ENCODE measurements around the gene PURB.

The PURB gene

DNA sequence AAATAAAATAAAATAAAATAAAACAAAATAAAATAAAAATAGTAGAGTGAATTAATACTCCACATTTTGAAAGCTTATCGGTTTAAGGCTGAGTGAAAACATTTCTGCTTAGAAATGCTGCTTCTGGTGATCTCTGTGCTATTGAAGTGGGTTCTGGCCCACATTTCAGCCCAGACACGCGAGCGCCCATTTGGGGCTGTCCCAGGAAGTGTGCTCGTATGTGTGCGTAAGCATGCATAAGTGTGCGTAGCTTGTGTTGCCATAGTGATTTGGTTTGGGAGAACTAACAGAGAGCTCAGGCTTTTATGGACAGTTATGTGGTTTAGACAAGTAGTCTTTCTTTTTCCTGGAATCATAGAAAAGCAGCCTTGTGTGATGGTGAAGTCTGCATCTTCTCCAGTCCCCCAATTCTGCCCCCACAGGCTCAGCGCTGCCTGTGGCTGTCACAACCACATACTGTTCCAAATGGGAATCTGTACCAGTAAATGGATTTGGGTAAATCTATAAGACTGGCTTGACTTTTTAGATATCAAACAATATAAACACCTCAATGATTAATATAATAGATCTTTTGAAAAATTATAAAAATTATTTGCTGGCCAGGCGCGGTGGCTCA lies 29.8 kb upstream of the PURB start:
- H3K9ac ChIP-seq (ENCODE audit: low read length) = no peak overlapping the region
- H4K20me1 ChIP-seq (ENCODE audit: insufficient read depth, low read length) = no peaks in the 10 kb centered on the region
- no peak for TF ChIP-seq EZH2 (IDR thresholded peaks at IDR 0.05; ENCODE audit: borderline replicate concordance, low read length)
- TF ChIP-seq, protein P1, sequence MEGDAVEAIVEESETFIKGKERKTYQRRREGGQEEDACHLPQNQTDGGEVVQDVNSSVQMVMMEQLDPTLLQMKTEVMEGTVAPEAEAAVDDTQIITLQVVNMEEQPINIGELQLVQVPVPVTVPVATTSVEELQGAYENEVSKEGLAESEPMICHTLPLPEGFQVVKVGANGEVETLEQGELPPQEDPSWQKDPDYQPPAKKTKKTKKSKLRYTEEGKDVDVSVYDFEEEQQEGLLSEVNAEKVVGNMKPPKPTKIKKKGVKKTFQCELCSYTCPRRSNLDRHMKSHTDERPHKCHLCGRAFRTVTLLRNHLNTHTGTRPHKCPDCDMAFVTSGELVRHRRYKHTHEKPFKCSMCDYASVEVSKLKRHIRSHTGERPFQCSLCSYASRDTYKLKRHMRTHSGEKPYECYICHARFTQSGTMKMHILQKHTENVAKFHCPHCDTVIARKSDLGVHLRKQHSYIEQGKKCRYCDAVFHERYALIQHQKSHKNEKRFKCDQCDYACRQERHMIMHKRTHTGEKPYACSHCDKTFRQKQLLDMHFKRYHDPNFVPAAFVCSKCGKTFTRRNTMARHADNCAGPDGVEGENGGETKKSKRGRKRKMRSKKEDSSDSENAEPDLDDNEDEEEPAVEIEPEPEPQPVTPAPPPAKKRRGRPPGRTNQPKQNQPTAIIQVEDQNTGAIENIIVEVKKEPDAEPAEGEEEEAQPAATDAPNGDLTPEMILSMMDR (IDR thresholded peaks at IDR 0.05; ENCODE audit: low read length) = no peak
- no peaks in the 10 kb centered on the region for H3K79me2 ChIP-seq (ENCODE audit: insufficient read depth, low read length)
- no peaks in the 10 kb centered on the region for H3K27me3 ChIP-seq (ENCODE audit: insufficient read depth, low read length)
- no peaks in the 10 kb centered on the region for H3K36me3 ChIP-seq (ENCODE audit: insufficient read depth, low read length)
- no peaks in the 10 kb centered on the region; the same call in 1 of the 2 replicates for H3K9me3 ChIP-seq (ENCODE audit: low read length)
- no peaks in the 10 kb centered on the region for H3K4me1 ChIP-seq (ENCODE audit: insufficient read depth, low read length, severe bottlenecking)
- no peak overlapping the region for H3K4me3 ChIP-seq (ENCODE audit: low read depth, low read length, poor library complexity, severe bottlenecking)
- H3F3A ChIP-seq (ENCODE audit: insufficient read depth, low read length) = no peaks in the 10 kb centered on the region
- H3K27ac ChIP-seq (ENCODE audit: low read depth, low read length, poor library complexity, severe bottlenecking) = no peak overlapping the region
- H3K4me2 ChIP-seq (ENCODE audit: low read length) = no peak overlapping the region
- H3K9me2 ChIP-seq (ENCODE audit: low read depth, low read length) = no peaks in the 10 kb centered on the region
- H2AFZ ChIP-seq (ENCODE audit: low read length) = no peak overlapping the region

- no peak for TF ChIP-seq EZH2 (IDR thresholded peaks at IDR 0.05; ENCODE audit: borderline replicate concordance, low read length)
- H3K79me2 ChIP-seq (ENCODE audit: insufficient read depth, low read length) = no peaks in the 10 kb centered on the region
- no peak overlapping the region for H3K4me2 ChIP-seq (ENCODE audit: low read length)
- H3K4me3 ChIP-seq (ENCODE audit: low read depth, low read length, poor library complexity, severe bottlenecking) = no peak overlapping the region
- H2AFZ ChIP-seq (ENCODE audit: low read length) = no peak overlapping the region
- no peaks in the 10 kb centered on the region for H3K4me1 ChIP-seq (ENCODE audit: insufficient read depth, low read length, severe bottlenecking)
- H3K27ac ChIP-seq (ENCODE audit: low read depth, low read length, poor library complexity, severe bottlenecking) = no peak overlapping the region
- no peaks in the 10 kb centered on the region for H3K36me3 ChIP-seq (ENCODE audit: insufficient read depth, low read length)
- H3F3A ChIP-seq (ENCODE audit: insufficient read depth, low read length) = no peaks in the 10 kb centered on the region
- no peaks in the 10 kb centered on the region for H3K9me2 ChIP-seq (ENCODE audit: low read depth, low read length)
- H4K20me1 ChIP-seq (ENCODE audit: insufficient read depth, low read length) = no peaks in the 10 kb centered on the region
- H3K9ac ChIP-seq (ENCODE audit: low read length) = no peak overlapping the region
- no peaks in the 10 kb centered on the region for H3K9me3 ChIP-seq (ENCODE audit: low read length)
- no peaks in the 10 kb centered on the region for H3K27me3 ChIP-seq (ENCODE audit: insufficient read depth, low read length)
Measured at GRCh38 chr7:44912775-44913347, 27.5 kb upstream of the PURB start.

DNA sequence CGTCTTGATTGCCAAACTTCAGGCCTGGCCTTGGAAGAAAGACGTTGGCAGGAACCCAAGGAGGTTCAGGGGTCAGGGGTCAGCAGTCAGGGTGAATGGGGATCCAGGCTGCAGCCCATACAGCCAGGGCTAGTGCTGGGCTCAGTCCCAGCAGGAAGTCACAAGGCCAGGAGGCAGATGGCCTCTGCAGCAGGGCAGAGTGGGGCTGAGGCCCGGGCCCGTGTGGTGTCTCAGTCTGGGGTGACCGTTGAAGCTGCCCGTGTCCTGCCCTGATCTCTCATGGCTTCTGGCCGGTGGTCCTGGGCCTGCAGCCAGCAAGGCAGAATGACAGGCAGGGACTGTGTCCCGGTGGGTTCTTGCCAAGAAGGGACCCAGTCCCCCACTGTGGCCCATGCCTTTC lies 26.6 kb upstream of the PURB start:
- Histone ChIP-seq H4K20me1 (ENCODE audit: insufficient read depth, low read length) (no peaks in the 10 kb centered on the region), H3K36me3 (ENCODE audit: insufficient read depth, low read length) (no peaks in the 10 kb centered on the region), H3F3A (ENCODE audit: insufficient read depth, low read length) (no peaks in the 10 kb centered on the region), H3K9ac (ENCODE audit: low read length) (no peak overlapping the region), H3K4me3 (ENCODE audit: low read depth, low read length, poor library complexity, severe bottlenecking) (no peak overlapping the region), H3K4me2 (ENCODE audit: low read length) (no peak overlapping the region), H3K27me3 (ENCODE audit: insufficient read depth, low read length) (no peaks in the 10 kb centered on the region), H3K9me3 (ENCODE audit: low read length) (no peaks in the 10 kb centered on the region), H2AFZ (ENCODE audit: low read length) (no peak overlapping the region), H3K9me2 (ENCODE audit: low read depth, low read length) (no peaks in the 10 kb centered on the region), H3K79me2 (ENCODE audit: insufficient read depth, low read length) (no peaks in the 10 kb centered on the region), H3K27ac (ENCODE audit: low read depth, low read length, poor library complexity, severe bottlenecking) (no peak overlapping the region), H3K4me1 (ENCODE audit: insufficient read depth, low read length, severe bottlenecking) (no peaks in the 10 kb centered on the region)
- no peak for TF ChIP-seq EZH2 (IDR thresholded peaks at IDR 0.05; ENCODE audit: borderline replicate concordance, low read length)
- TF ChIP-seq, protein P1 (IDR thresholded peaks at IDR 0.05; ENCODE audit: low read length) = no peak

All from OCI-LY1 (cell line).